Activated CD8-positive, alpha-beta memory T cell treated with anti-CD3 and anti-CD28 coated beads for 48 hours (primary cell): ENCODE results near the gene CPEB2.

Source experiments
- DNase-seq, 3 experiments: peaks; one replicate each; pipeline ENCODE4 v3.0.0-alpha.2; 2020; ENCODE audit warnings: low read depth in 2 of 3, low spot score in 2 of 3

CPEB2 gene

DNA sequence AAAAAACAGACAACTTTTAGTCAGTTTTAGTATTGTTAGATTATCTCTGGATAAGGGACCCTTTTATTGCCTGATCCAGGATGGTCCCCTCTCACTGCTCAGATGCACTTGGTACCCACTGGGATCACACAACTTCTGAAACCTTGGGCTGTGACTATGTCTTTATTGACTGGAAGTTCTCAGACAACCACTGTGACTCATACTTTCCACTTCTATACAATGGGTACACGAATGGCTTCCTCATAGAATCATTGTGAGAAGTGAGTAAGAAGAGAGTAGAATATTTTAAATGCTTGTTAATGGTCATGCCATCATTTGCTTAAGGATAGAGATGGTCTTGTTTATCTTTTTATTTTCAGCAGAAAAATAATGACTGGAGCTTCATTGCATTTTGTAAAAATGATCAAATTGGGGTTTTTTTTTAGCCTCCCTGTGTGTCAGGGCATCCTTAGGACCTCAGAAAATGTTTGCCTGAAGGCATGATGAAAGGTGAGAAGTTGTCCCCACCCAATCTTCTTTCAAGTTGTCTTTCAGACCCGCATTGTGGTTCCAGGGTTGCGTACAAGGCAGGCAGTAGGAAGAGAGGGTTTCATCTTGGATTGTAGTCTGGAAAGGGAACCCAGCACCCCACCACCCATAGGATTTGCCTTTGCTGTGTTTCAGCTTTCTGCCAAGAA lies 115.1 kb downstream of the CPEB2 start:
- DNase-seq = no peak

DNA sequence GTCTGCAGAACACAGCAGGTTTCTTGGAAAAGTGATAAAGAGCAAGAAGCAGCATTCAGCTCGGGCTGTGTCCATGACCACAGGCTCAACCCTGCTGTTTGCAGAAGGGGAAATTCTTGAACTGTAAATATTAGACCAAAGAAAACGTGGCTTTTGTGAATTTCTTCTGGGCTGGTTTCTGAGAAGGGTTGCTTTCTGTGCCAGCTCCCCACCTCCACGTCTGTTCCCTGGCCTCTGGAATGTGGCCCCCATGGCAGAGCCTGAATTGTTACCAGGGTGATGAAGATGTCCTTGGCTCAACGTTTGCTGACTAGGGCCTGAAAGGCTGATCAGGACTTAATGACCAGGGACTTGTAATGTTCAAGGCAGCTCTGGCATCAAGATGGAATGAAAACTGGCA lies 116.0 kb downstream of the CPEB2 start:
- DNase-seq = no peak
